Psoas muscle (tissue), 8 donors: ENCODE measurements around the gene LNP1. TPM values are rescaled to one million over a fixed set of nuclear protein-coding genes. Genes with fewer than 3 reads are reported as not detected.

Experiments used
- ATAC-seq, 4 donors: fragments of 200-7000 bp; cut with Tn5 transposase; one replicate each; pipeline ENCODE4 v1.9.1; 2020; ENCODE audit warnings: moderate library complexity in 3 of 4, mild to moderate bottlenecking in 2 of 4
- DNase-seq, 2 donors: peaks; one replicate each; pipeline ENCODE4 v3.0.0-alpha.2; 2020
- H3K27ac ChIP-seq: fragments of 200-600 bp; one replicate; pipeline ENCODE4 v1.8.0; 2022
- H3K27me3 ChIP-seq, 3 donors: fragments of 200-600 bp in 1 of 3; one replicate each; pipeline versions ENCODE4 v1.6.1 to v1.8.0; 2013 to 2022; ENCODE audit warnings: low read length in 2 of 3, mild to moderate bottlenecking in 2 of 3, moderate library complexity in 1 of 3; ENCODE audit not compliant: insufficient read depth in 3 of 3
- H3K36me3 ChIP-seq, 2 donors: fragments of 200-600 bp in 1 of 2; one replicate each; pipeline versions ENCODE4 v1.6.1 to v1.8.0; 2013 to 2022; ENCODE audit warnings: low read depth in 1 of 2, mild to moderate bottlenecking in 1 of 2, moderate library complexity in 1 of 2; ENCODE audit not compliant: insufficient read depth in 1 of 2
- H3K4me1 ChIP-seq: fragments of 200-600 bp; one replicate; pipeline ENCODE4 v1.8.0; 2022
- H3K4me3 ChIP-seq: fragments of 200-600 bp; one replicate; pipeline ENCODE4 v1.8.0; 2022; ENCODE audit warnings: mild to moderate bottlenecking
- H3K9me3 ChIP-seq: fragments of 200-600 bp; one replicate; pipeline ENCODE4 v1.8.0; 2022
- CTCF ChIP-seq: fragments of 200-600 bp; IDR thresholded peaks from one replicate; pipeline ENCODE4 v1.8.0; 2022; ENCODE audit warnings: antibody characterized with exemption
- WGBS, 3 donors: extraction: QIAGEN DNeasy Blood & Tissue Kit; methylation state at CpG; one replicate each; pipeline versions ENCODE4 v1.1.6 to v1.1.7; 2013; 5-methylcytosine and 5-hydroxymethylcytosine counted together
- intact Hi-C, 2 donors: fragments of 100-400 bp; cut with DNase I; formaldehyde crosslinking; loops; one replicate each; pipeline versions ENCODE4 v1.11.0 to v1.14.2; 2022
- polyA plus RNA-seq, 3 donors: library from polyadenylated mRNA; stranded (reverse); fragments of 200-250 nt; gene quantifications; one replicate each; pipeline ENCODE4 v1.2.3, GENCODE V29; 2013
- total RNA-seq, 4 donors: library from RNA; stranded (reverse); fragmentation: NEBNext Ultra II Directional in 2 of 4; extraction: Animal tissue kit (Norgen Biotek cat#: 25700) in 2 of 4; gene quantifications; one replicate each; pipeline versions ENCODE4 v1.2.1 to v1.2.4, GENCODE V29; 2021 to 2023
- donor health status: healthy with polysubstance abuse.
- donor health status: DM: no; HTN: no; CAD: no; lungs with moderate emphysema.
- donor health status: Bipolar disorder and iron deficiency.
- donor health status: healthy.
- donor health status: DM: yes; HTN: yes; CAD: no.
- donor health status: DM: no; HTN: no; CAD: no.
- donor health status: DM: no; HTN: no; CAD: no.
- donor health status: DM: yes; HTN: yes; CAD: no.

Gene LNP1
- total and polyA plus RNA-seq, 7 donors, result 0.96 to 5.1 (median 1.7) TPM

- peak overlapping the region; percentile 62 for H3K27ac ChIP-seq
- no peaks in the 10 kb centered on the region for H3K9me3 ChIP-seq
- no peaks in the 10 kb centered on the region for H3K27me3 ChIP-seq
- 32 to 40% (median 35%) methylated on average over 2 of the region's 2 CpGs for WGBS, 3 donors
- no peak overlapping the region for H3K4me3 ChIP-seq
- peaks cover 44% of the 10 kb centered on the region for H3K4me1 ChIP-seq
- ATAC-seq, result no peak
- no peak for TF ChIP-seq CTCF
- intact Hi-C loops, result no loop called here
- DNase-seq, result no peak
- H3K36me3 ChIP-seq, result no peaks in the 10 kb centered on the region
Observed at GRCh38 chr3:100396967-100397366, 4.4 kb upstream of the LNP1 start.

GRCh38 chr3:100399341-100400071 lies 1.8 kb upstream of the LNP1 start:
- ATAC-seq, result no peak
- H3K27ac ChIP-seq, result peak overlapping the region; percentile 96

GRCh38 chr3:100400419-100400779 lies 940 bp upstream of the LNP1 start:
- peak in 3 of 4 donors; percentile 13 to 21 (median 15) for ATAC-seq
- no peaks in the 10 kb centered on the region for H3K9me3 ChIP-seq
- H3K27ac ChIP-seq, result peak overlapping the region; percentile 96
- peaks cover 58% of the 10 kb centered on the region for H3K4me1 ChIP-seq
- intact Hi-C loops, result loop anchor here in 1 of 2 donors (10.0 kb wide), 1 partner anchor 314 kb away; no protein-coding TSS in a partner anchor
- 0 to 1% (median 0%) methylated on average over 22 of the region's 22 CpGs for WGBS, 3 donors
- TF ChIP-seq CTCF, result no peak
- H3K4me3 ChIP-seq, result peak overlapping the region; percentile 99
- peak in 1 of 2 donors; percentile 61 for DNase-seq
- no peaks in the 10 kb centered on the region for H3K27me3 ChIP-seq
- H3K36me3 ChIP-seq, result no peaks in the 10 kb centered on the region

More at GRCh38 chr3:100399341-100400071, 1.8 kb upstream of the LNP1 start:
- Histone ChIP-seq H3K4me1 (peaks cover 58% of the 10 kb centered on the region), H3K4me3 (peak overlapping the region; percentile 99), H3K36me3 (no peaks in the 10 kb centered on the region), H3K27me3 (no peaks in the 10 kb centered on the region), H3K9me3 (no peaks in the 10 kb centered on the region)
- WGBS, 3 donors, result 21 to 29% (median 28%) methylated on average over 9 of the region's 9 CpGs
- no peak for DNase-seq
- TF ChIP-seq CTCF, result no peak
- intact Hi-C loops, result loop anchor here in 1 of 2 donors (10.0 kb wide), 1 partner anchor 315 kb away; no protein-coding TSS in a partner anchor

- no peaks in the 10 kb centered on the region for H3K9me3 ChIP-seq
- no peaks in the 10 kb centered on the region for H3K36me3 ChIP-seq
- WGBS, 3 donors, result 0 to 1% (median 1%) methylated on average over 23 of the region's 23 CpGs
- DNase-seq, result peak; percentile 22 to 54
- peaks cover 48% of the 10 kb centered on the region for H3K4me1 ChIP-seq
- peak; percentile 3 to 26 (median 9) for ATAC-seq
- H3K27ac ChIP-seq, result peak overlapping the region; percentile 96
- no peak for TF ChIP-seq CTCF
- intact Hi-C loops, result loop anchor here in 1 of 2 donors (10.0 kb wide), 1 partner anchor 313 kb away; no protein-coding TSS in a partner anchor
- peak overlapping the region; percentile 99 for H3K4me3 ChIP-seq
- no peaks in the 10 kb centered on the region for H3K27me3 ChIP-seq
Observed at GRCh38 chr3:100401674-100402041, 319 bp downstream of the LNP1 start.
